ENCODE measurements around the gene WNT6.

Gene WNT6

GRCh38 chr2:218878926-218879761 lies 19.5 kb downstream of the WNT6 start:
- peak; percentile 20 for DNase-seq

DNA sequence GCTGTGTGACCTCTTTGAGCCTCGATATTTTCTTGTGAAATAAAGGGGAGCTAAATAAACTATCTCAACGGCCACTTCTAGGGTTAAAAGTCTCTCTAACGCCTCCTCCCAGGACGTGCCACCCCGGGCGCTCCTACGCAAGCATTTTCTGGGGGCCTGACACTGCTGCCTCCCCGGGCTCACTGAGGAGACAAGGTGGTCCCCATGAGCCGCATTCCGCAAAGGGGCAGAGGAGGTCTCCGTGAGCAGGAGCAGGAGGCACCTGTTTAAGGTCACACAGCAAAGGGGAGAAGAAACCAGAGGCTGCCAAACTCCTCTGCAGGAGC lies 20.1 kb downstream of the WNT6 start:
- DNase-seq: no peak

DNA sequence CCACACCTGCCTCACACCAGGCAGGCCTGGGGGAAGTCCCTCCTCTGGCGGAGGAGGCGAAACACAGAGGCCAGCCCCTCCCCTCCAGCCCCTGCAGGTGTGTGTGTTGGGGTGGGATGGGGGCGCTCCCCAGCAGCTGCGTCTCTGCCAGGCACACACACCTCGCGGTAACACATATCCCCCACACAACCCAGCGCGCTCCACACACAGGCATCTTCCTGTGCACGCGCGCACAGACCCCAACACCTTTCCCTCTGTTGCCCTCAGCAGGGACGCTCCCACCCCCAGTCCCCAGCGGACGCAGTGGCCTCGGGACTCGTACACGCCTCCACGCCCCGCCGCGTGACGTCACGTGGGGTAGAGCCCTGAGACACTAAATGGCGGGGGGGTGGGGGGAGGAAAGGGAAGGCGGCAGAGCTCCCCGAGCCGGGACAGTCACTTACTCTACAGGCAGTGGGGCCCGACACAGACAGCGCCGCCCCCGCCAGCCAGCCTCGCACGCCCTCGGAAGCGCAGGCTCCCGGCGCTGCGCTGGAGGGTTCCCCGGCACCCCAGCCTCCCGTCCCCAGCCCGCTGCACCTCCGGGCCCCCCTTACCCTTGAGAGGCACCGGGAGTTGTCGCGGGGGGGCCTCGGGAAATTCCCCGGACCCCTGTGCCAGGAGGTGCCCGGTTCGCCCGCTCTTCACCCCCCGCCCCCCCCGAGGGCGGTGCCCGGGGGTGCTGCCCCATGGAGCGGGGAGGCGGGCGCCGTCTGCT lies 20.7 kb downstream of the WNT6 start, which contains the start of gene WNT10A:
TSS of gene WNT10A (plus strand) at position 751 of the 757 bp plus-strand sequence. CDS start 144 bp downstream, outside the sequence.
- DNase-seq: no peak

- no peak for DNase-seq
Observed at GRCh38 chr2:218880859-218881594, 21.4 kb downstream of the WNT6 start.

- DNase-seq: no peak
Observed at GRCh38 chr2:218881744-218882460, 22.3 kb downstream of the WNT6 start.

- DNase-seq: no peak
Observed at GRCh38 chr2:218882461-218882816, 22.8 kb downstream of the WNT6 start.

GRCh38 chr2:218882866-218883366 lies 23.3 kb downstream of the WNT6 start:
- no peak for DNase-seq

- DNase-seq: no peak
Observed at GRCh38 chr2:218883491-218884490, 24.2 kb downstream of the WNT6 start.

GRCh38 chr2:218884519-218884918 lies 24.9 kb downstream of the WNT6 start:
- no peak for DNase-seq

GRCh38 chr2:218885981-218886947 lies 26.7 kb downstream of the WNT6 start:
- DNase-seq: no peak

DNA sequence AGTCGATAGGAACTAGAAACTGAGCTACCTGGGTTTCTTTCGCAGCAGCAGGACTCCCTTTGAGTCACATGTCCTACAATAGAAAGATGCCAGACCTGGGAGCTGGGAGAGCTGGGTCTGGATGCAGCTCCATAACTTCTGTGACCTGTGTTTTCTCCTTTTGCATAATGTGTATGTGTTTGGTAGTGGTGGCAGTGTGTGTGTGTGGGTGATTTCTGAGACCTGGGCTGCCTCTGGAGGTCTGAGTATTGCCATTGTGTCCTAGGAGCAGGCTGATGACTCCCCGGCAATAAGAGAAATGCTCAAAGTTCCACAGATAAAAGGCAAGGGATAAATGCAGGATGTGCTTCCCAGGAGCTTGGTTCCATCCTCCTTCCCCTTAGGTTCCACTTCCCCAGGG lies 27.5 kb downstream of the WNT6 start:
- DNase-seq: no peak

DNA sequence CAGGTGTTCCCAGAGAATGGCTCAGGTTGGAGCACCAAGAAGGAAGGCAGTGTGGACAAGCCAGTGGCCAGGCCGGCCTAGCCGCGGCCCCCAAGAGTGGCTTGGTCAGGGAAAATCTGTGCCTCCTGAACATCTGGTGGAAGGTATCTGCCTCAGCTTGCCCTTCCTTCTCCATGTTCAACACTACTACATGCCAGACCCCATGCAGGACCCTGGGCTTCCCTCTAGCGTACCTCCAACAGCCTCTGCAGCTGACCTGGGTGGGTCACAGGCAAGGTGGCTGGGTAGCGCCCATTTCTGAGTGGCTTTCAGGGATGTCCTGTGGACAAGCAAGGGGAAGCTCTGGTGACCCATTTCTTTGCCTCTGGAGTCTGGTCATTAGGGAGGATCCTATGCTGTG lies 28.7 kb downstream of the WNT6 start:
- no peak for DNase-seq

DNA sequence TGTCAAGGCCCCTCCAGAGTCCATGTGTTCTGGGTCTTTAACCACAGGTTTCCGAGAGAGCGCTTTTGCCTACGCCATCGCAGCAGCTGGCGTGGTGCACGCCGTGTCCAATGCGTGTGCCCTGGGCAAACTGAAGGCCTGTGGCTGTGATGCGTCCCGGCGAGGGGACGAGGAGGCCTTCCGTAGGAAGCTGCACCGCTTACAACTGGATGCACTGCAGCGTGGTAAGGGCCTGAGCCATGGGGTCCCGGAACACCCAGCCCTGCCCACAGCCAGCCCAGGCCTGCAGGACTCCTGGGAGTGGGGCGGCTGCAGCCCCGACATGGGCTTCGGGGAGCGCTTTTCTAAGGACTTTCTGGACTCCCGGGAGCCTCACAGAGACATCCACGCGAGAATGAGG lies 30.3 kb downstream of the WNT6 start:
- DNase-seq: no peak

DNA sequence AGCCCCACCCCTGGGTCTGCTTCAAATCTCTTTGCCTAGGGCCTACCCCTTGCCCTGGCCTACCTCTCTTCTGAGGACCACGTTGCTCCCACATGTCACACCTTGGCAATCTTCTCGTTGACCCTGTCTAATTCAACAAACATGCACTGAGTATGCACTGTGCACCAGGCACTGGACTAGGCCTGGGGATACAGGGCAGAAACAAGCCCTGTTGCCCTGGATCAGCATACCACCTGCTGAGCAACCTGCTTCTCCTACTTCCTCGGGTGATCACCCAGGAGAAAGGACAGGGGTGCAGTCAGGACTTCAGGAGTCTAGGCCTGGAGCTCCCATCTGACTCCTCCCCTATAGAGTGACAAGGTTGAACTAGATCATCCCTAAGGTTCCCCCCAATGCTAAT lies 30.8 kb downstream of the WNT6 start:
- no peak for DNase-seq

DNA sequence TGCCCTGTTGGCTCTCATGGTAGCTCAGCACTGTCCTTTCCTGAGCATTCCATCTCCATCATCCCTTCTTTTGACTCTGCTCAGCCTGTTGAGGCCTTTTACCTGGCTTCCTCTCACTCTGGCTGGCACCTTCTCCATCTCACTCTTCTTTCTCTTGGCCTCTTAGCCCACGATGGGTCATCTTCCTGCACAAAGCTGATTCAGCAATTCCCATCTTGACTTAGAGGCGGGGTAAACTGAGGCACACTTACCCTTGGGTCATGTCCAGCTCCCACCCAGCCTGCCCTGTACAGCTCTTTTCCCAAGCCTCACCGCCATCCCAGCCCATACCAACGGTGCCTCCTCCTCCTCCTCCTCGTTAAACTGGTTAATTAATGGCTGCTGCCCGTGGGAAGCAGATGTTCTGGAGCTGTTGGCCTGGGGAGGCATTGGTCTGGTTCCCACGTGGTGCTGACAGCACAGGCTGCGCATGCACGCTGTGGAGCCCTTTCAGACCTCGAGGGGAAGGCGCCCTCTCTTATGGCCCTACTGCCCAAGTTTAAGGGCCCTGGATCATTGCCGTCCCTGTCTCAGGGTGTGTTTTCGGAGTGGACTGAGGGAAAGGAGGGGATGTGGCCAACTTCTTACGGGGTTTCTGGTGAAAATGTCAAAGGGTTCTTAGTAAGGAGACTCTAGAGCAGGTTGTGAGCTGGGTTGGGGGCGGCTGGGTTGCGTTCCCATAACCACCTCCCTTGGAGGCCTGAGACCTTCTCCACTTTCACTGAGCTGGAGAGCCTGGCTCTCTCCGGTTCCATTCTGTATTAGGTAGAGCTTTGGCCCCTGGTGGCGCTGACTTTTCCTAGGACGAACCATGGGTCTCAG lies 31.9 kb downstream of the WNT6 start:
- no peak for DNase-seq

DNA sequence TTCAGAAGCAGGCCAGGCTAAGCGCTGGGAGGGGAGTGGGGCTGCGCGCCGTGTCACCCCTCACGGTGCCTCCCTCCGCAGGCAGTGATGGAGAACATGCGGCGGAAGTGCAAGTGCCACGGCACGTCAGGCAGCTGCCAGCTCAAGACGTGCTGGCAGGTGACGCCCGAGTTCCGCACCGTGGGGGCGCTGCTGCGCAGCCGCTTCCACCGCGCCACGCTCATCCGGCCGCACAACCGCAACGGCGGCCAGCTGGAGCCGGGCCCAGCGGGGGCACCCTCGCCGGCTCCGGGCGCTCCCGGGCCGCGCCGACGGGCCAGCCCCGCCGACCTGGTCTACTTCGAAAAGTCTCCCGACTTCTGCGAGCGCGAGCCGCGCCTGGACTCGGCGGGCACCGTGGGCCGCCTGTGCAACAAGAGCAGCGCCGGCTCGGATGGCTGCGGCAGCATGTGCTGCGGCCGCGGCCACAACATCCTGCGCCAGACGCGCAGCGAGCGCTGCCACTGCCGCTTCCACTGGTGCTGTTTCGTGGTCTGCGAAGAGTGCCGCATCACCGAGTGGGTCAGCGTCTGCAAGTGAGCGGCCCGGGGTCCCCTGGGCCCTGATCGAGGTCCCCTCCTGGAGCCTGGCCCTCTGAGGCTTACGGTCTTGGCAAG lies 33.2 kb downstream of the WNT6 start:
- DNase-seq: peak; percentile 34

GRCh38 chr2:218893349-218894150 lies 33.9 kb downstream of the WNT6 start:
- no peak for DNase-seq

Measured in fibroblast of skin of right quadriceps (primary cell).